ENCODE results near the gene ABRACL.
"Not testable (repeated sequence)": the region's sequence is repeated elsewhere in the genome, so short reads cannot be mapped to it uniquely, and the experiment has no call there.

The ABRACL gene

DNA sequence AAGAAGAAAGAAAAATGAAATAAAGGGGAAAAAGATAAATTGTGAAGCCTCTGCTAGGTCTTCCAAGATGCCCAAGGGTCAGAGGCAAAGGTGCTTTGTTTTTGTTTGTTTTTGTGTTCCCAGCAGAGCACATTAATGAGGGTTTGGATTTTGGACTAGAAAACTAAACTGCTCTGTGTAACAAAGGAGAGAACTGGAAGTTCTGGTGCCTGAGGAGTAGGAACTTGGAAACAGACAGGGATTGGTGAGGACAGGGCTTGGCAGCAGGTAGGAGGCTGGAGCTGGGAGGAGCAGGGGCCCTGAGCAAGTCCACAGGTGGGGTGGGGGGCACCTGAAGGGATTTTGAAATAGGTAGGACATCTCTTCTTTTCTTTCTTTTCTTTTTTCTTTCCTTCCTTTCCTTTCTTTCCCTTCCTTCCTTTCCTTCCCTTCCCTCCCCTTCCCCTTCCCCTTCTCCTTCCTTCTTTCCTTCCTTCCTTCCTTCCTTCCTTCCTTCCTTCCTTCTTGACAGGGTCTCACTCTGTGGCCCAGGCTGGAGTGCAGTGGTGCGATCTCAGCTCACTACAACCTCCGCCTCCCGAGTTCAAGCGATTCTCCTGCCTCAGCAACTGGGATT lies 15.3 kb upstream of the ABRACL start:
- no peak for DNase-seq

DNA sequence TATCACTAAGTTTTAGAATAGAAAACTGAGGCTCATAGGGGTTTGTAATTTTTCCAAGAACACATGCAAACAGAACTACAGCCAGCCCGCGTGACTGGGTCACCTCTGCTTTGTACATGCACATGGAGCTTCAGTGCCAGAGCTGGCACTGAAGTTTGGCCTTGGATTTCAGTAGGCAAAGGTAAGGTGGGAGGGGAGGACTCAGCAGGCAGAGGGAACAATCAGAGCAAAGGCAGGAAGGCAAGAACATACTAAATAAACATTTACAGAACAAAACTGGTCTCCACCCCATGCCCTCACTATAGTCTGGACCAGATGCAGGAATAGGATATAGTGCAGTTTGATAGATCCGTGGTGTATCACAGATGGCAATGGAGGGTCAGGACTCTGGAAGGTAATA lies 13.6 kb upstream of the ABRACL start:
- DNase-seq, result no peak

DNA sequence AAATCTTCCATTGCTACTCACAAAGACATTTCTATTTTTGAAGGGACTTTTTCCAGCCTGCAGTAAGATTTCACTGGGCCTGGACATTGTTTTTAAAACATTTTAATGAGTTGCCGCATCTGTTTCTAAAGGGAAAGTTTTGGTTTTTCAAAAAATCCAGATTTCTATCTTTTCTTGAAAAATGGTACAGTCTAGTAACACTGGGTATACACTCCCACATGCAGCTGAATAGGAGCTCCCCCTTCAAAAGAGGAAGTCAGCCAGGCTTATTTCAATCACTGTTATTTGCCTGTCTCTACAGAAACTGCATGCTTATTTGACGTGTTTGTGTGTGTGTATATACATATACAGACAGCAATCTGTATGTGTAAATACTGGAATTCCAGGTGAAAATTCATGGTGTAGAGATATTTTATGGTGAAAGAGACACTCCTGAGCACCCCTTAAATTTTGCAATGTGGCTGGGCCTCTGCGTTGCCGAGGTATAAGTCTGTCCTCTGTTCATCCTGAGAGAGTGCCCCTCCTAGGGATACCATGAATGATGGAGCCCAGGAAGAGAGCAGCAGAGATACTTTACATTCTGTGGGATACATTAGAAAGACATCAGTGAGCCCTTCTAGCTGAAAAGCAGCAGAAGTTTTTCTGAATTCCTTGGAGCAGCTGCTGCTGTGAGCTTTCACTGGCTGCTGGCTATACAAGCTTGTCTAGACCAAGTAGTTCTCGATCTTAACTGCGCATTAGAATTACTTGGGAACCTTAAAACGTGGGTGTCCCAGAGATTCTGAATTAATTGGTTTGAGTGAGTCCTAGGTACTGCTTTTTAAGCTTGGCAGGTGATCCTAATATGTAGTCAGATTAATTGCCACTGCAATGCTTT lies 12.0 kb upstream of the ABRACL start:
- no peak for DNase-seq

DNA sequence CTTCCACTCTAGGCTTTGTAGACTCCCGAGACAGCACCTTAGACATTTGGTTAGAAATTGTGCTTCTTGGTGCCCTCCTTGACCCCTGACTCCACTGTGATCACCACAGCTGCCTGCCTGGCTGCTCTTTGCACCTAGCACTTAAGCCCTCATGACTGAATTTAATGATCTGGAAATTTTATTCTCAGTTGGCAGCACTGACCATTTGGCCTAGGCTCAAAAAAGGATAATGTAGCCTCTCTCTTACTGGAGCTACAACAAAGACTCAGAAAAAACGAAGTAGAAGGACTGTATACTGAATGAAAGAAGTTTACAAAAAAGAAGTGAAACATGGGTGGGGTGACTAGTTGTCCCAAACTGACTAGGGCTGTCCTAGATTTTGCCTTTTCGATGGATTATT lies 11.3 kb upstream of the ABRACL start:
- DNase-seq, result no peak

DNA sequence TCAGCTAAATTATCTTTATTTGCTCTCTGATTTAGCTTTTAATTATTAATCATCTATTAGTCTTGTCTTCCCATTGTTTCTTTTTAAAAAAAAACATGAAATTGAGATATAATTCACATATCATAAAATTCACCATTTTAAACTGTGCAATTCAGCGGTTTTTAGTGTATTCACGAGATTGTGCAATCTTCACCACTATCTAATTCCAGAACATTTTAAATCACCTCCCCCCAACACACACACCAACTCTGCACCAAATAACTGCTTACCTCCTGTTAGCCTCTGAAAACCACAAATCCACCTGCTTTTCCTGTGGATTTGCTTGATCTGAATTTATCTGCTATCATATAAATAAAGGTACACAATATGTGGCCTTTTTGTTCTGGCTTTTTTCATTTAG lies 8.8 kb upstream of the ABRACL start:
- no peak for DNase-seq

DNA sequence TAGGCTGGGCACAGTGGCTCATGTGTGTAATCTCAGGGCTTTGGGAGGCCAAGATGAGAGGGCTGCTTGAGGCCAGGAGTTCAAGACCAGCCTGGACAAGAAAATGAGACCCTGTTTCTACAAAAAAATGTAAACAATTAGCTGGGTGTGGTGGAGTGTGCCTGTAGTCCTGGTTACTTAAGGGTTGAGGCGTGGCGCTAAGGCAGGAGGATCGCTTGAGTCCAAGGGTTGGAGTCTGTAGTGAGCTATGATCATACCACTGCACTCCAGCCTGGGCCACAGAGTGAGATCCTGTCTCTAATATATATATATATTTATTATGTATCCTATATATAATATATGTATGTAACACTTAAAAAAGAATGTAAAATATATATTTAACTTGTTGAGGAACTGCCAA lies 7.9 kb upstream of the ABRACL start:
- DNase-seq, result no peak

DNA sequence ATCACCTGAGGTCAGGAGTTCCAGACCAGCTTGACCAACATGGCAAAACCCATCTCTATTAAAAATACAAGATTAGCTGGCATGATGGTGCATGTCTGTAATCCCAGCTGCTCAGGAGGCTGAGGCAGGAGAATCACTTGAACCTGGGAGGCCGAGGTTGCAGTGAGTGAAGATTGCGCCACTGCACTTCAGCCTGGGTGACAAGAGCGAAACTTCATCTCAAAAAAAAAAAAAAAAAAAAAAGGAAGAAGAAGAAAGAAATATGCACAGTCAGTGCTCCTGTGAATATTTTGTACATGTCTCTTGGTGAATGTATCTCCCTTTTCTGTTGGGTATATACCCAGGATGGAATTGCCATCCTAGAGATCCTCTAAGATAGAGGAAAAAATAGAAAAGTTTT lies 3.1 kb upstream of the ABRACL start:
- not testable (repeated sequence) for DNase-seq

DNA sequence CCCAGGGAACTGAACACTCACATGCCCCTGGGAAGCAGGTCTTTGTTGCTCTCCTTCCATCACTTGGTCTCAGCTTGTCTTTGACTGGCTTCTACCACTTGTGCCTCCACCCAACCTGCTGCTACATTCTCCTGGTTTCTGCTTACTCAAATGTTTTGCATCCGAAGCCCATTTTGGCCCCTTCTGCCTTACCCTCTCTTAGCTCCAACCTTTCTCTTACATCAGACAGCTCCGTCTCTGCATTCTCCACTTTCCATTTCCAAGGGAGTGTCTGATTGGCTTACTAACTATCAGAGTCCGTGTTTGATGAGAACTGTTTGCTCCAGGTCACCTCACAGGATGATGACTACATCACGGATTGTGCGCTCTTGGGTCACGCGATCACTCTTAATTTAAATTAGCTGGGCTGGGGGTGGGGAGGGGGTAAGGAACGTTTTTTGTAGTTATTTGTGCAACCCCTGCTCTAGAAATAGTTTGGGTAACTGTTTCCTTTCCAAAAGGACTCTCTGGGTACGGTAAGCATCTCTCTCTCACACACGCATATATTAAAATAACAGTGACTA lies 844 bp upstream of the ABRACL start:
- DNase-seq, result peak; percentile 70

DNA sequence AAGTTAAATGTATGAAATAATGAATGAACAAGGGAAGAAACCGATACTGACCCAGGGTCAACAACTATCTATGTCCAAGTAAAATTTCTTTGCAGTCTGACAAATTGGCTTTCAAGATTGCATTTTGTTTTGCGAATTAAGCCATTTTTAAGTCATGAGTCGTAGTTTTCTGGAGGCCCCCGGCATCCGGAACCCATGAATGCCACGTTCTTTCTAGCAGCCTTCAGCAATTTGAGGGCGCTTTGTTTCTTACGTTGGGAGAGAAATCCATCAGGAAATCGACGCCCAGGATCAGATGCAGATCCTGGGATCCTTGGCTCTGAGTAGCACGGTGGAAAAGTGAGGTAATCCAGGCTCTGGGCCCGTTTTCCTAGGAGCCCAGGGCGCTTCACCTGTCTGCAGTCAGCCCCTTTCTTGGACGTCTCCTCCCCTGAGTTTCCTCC lies 309 bp upstream of the ABRACL start:
- DNase-seq, result no peak

DNA sequence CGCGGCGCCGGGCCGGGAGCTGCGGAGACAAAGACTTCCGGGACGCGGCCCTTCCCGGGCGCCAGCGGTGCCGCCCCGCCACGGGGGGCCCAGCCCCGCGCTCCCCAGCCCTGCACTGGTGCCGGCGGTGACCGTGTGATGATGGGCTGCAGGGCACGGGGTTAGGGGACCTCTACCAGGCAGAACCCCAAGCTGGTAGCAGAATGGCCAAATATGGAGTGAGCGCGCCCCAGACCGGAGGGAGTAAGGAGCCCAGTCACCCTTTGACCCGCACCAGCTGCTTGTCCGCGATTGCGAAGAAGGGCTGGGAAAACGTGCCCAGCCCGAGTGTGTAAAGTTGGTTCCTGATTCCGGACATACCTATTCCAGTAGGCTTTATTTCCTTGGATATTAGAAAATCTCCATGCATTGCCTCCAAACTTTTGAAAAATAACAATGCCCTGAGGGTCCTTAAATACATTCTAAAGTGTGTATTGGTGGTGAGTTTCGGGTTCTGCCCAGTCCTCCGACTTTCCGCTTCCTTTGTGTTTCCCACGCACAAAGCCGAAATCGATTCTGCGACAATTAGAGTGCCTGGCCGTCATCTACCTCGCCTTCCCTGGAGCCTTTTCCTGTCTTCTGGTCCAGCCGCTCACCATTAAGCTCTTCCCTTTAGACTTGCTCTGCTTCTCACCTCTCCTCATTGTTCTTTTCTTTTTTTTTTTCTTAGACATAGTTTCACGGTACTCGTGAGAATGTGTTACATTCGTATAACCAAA lies 1.1 kb downstream of the ABRACL start:
- DNase-seq, result peak; percentile 32

DNA sequence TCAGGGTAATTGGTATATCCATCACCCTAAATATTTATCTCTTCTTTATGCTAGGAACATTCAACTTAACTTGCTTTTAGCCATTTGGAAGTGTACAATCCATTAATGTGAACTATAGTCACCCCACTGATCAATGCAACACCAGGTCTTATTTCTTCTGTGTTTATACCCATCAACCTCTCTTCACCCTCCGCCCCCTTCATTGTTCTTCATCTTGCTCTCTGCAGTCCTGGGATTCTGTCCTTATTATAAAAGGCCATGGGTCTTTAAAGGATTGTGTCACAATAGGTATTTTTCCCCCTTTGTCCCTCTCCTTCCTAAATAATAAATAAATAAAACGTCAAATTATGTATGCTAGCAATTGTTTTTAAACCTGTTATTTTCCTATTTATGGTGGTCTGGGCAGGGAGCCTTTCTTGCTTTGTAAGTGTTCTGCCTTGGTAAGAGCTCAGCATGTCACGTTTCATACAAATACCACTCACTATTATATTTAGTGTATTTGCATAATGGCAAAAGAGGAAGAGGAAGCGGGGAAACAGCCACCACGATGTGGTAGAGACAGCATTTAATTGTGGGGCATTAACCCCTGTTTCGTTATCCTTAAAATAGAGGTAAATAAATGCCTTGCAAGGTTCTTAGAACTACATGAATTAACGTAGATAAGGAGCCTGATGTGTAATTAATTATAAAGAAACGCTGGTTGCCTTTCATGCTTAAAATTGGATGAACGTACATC lies 1.9 kb downstream of the ABRACL start:
- no peak for DNase-seq

DNA sequence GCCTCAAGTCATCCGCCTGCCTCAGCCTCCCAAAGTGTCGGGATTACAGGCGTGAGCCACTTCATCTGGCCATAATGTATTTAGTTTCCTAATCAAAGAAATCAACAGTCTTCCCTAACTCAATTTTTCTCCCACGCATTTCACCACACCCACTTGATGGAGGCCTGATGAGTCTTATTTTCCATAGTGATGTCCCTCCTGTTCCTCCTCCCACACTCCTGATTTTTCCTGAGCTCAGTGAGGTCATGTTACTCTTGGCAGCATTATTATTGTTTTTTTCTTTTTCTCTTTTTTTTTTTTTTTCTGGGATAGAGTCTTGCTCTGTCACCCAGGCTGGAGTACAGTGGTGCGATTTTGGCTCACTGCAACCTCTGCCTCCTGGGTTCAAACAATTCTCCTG lies 8.9 kb downstream of the ABRACL start:
- DNase-seq, result no peak

DNA sequence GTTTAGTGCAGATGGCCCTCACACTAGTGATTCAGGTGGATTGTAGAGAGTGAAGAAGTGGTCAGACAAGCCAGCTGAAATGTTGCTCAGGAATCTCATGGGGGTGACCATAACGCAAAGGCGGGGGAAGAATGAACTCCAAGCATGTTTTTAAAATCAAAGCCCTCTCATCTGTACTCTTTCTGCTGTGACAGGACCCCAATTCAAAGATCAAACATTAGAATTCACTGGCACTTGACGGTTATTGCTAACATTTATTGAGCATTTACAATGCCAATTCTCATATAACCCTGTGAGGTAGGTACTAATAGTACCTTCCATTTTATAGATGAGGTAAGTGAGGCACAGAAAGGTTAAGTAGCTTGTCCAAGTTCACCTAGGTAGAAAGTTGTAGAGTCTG lies 15.7 kb downstream of the ABRACL start:
- no peak for DNase-seq

DNA sequence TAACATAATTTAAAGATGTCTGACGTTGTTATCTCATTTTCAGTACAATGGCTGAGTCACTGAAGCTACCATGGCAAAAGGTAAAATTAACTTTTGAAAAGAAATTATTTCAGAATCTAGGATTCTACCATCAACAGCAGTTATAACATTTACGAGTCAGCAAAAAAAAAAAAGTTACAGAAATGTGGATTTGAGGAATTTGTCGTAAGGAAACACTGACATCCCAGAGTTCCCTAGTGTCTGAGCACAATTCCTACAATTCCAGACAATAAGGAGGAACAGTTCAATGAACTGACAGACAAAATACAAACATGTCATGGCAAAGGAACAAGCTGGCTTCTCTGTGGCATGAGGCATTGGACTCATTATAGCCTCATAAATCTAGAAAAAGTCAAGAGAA lies 19.1 kb downstream of the ABRACL start:
- DNase-seq, result no peak

DNA sequence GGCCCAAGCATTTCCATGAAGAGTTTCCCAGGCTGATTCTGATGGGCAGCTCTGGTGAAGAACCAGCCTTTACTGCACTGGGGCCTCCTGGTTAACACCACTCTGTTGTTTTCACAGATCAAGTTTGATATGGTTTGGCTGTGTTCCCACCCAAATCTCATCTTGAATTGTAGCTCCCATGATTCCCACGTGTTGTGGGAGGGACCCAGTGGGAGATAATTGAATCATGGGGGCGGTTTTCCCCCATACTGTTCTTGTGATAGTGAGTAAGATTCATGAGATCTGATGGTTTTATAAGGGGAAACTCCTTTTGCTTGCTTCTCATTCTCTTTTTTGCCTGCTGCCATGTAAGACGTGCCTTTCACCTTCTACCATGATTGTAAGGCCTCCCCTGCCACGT lies 20.4 kb downstream of the ABRACL start:
- not testable (repeated sequence) for DNase-seq

DNA sequence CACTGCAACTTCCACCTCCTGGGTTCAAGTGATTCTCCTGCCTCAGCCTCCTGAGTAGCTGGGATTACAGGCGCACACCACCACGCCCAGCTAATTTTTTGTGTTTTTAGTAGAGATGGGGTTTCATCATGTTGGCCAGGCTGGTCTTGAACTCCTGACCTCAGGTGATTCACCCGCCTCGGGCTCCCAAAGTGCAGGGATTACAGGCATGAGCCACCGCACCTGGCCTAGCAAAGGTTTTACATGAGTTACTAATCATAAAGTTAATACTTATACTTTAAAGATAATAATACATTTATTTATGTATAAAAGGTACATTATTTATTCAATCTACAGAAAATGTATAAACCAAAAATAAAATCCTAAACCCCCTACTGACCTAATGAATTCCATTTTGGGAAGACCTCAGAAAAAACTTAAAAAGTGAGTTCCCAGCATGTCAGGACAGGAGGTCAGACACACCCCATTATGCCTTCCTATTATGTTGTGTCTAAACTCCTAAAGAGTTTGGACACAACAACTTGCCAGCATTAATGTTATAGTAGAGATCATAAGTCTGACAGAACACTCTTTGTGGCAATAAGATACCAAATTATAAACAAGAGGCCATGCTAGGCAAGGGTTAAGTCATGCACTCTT lies 21.7 kb downstream of the ABRACL start:
- DNase-seq, result not testable (repeated sequence)

DNA sequence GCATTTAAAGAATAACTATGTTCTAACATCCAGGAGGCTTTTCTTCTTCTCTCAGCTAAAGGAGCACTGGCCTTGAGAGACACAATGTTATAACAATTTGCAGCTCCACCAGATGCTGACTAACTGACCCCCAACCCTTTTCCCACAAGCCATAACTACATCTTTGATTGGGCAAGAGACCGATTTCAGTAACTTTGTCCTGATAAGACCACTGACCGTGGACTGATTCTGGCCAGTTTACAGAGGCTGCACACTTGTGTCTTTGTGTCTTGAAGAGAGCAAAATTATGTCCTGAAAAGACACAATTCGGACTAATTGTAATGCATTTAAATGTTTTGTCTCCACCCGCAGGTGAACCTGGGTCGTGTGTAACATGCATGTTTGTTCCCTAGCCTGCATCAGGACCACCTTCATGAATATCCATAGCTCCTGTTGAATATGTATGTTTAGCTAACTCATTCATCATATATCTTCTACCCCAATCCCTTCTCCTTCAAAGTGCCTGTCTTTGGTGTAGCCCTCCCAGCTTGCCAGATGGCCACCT lies 22.3 kb downstream of the ABRACL start:
- no peak for DNase-seq

DNA sequence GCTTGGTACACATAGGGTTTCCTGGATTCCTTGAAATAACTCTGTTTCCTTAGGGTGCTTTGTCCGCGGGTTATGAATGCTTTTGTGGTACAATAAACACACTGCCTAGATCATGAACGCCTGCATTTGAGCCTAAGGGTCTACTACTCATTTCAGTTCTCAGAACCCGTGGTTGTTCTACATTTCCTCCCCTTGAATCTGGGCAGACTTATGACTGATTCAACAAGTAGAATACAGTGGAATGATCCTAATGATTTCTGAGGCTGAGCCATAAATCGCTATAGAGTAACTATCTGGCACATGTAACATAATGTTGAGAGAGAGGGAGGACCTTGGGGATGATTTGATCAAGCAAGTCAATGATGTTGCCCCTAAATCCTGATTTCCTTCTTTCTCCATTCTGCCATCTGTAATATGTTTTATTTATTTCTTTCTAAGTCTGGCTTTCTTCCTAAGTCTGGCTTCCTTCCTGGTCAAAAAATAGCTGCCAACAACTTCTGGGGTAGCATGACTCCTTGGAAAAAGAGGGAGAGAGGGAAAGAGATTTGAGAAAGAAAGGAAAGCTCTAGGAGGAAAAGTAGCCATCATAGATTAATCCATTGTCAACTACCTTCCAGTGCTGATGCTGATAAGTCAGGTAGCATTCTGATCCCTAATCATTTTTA lies 23.0 kb downstream of the ABRACL start:
- DNase-seq, result no peak

DNA sequence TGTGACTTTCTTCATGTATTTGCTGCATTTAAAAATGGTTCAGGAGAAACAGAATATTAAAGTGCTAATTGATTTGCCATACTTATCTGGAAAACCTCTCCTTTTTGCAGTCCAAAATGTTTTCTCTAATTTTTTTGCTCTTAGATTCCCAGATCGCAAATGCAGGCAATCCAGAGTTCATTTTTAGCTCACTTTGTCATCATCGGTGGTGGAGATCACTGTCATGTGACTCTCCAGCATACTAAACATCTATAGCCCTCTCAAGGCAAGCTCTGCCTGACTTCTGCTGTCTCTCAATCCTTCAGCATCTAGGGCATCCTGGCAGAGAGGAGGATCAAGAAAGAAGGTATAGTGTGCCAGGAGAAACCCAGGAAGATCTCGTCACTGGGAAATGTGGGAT lies 24.8 kb downstream of the ABRACL start:
- DNase-seq, result no peak

DNA sequence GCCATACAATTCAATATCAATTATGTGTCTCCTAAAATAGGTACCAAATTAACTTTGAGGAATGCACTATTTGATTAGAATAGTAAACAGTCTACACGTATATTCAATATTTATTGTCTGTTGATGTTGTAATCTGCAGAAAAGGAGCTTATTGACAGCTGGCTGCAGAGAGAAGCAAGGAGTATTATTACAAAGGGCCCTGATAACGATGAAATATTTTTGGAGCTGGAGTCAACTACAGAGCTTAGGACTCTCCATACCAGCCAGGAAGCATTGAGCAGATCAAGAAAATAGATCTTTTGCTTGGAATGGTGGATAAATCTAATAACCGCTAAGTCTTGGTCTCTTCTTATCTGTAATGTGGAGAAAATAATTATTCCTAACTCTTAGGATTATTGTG lies 25.5 kb downstream of the ABRACL start:
- DNase-seq, result no peak

DNA sequence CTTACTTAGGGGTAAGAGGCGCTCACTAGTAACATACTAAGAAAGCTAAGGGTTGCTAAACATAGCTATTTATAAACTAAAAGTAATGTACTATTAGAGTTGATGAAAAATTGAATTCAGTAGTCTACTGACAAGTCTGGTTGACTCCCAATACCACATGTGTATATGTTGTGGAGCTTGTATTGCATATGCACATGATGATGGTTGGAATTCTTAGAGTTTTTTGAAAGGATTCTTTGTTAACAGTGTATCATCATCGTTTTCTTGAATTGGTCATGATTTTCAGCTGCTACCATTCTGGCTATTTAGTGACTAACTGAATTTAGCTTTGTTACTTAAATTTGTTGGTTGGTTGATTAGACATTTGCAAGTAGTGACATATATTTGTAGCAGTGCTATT lies 27.2 kb downstream of the ABRACL start:
- no peak for DNase-seq
